Endodermal cell (in vitro differentiated cells): Measurements from ENCODE around the gene MYL9. TPM values are rescaled to one million over a fixed set of nuclear protein-coding genes. Genes with fewer than 3 reads are reported as not detected.

Experiments used
- DNase-seq: peaks from one replicate; pipeline ENCODE4 v3.0.0-alpha.2; 2017
- H3K27ac ChIP-seq: 2 replicates; pipeline ENCODE4 v1.5.1; 2013; ENCODE audit warnings: mild to moderate bottlenecking, low read depth, low read length, moderate library complexity
- H3K27me3 ChIP-seq: 2 replicates; pipeline ENCODE4 v1.6.1; 2013; ENCODE audit warnings: mild to moderate bottlenecking, low read length, moderate library complexity; ENCODE audit not compliant: insufficient read depth, control insufficient read depth, poor library complexity, severe bottlenecking
- H3K36me3 ChIP-seq: 2 replicates; pipeline ENCODE4 v1.7.0; 2013; ENCODE audit warnings: mild to moderate bottlenecking, low read length, moderate library complexity; ENCODE audit not compliant: control insufficient read depth, insufficient read depth
- H3K4me1 ChIP-seq: one replicate; pipeline ENCODE4 v1.7.0; 2013; ENCODE audit warnings: low read length; ENCODE audit not compliant: control insufficient read depth, insufficient read depth
- H3K4me3 ChIP-seq: 2 replicates; pipeline ENCODE4 v1.5.1; 2013; ENCODE audit warnings: mild to moderate bottlenecking, low read length, moderate library complexity
- H3K9ac ChIP-seq: 2 replicates; pipeline ENCODE4 v1.6.1; 2013; ENCODE audit warnings: mild to moderate bottlenecking, low read length, moderate library complexity; ENCODE audit not compliant: poor library complexity, severe bottlenecking; ENCODE audit errors: extremely low read depth
- H3K9me3 ChIP-seq: 2 replicates; pipeline ENCODE4 v1.6.1; 2013; ENCODE audit warnings: mild to moderate bottlenecking, low read length, moderate library complexity; ENCODE audit not compliant: control insufficient read depth
- H3K27ac Mint-ChIP-seq: 2 replicates; pipeline ENCODE4 v1.8.0; 2020; ENCODE audit warnings: mixed read lengths
- H3K27me3 Mint-ChIP-seq: 2 replicates; pipeline ENCODE4 v1.8.0; 2021; ENCODE audit warnings: mild to moderate bottlenecking, mixed read lengths; ENCODE audit not compliant: insufficient read depth
- H3K36me3 Mint-ChIP-seq: 2 replicates; pipeline ENCODE4 v1.8.0; 2020; ENCODE audit warnings: low read depth, mixed read lengths
- H3K4me1 Mint-ChIP-seq: 2 replicates; pipeline ENCODE4 v1.8.0; 2020; ENCODE audit warnings: mixed read lengths
- H3K4me3 Mint-ChIP-seq: 2 replicates; pipeline ENCODE4 v1.8.0; 2020; ENCODE audit warnings: mild to moderate bottlenecking, moderate library complexity, mixed read lengths
- H3K9me3 Mint-ChIP-seq: 2 replicates; pipeline ENCODE4 v1.8.0; 2020; ENCODE audit warnings: mild to moderate bottlenecking, mixed read lengths
- CTCF ChIP-seq: fragments of 200-600 bp; sonication (generic); conservative IDR thresholded peaks from 2 replicates; pipeline ENCODE4 v1.5.0; 2021; ENCODE audit warnings: antibody characterized with exemption, mild to moderate bottlenecking
- WGBS, 2 experiments: methylation state at CpG; one replicate each; pipeline versions ENCODE4 v1.1.5 to v1.1.7; 2013; ENCODE audit warnings: missing lambda C conversion rate in 2 of 2, mixed read lengths in 1 of 2; ENCODE audit not compliant: insufficient coverage in 1 of 2, insufficient read length in 1 of 2; 5-methylcytosine and 5-hydroxymethylcytosine counted together
- total RNA-seq, 2 donors: library from RNA; stranded (reverse); fragmentation: NEBNext Ultra II Directional in 1 of 2; extraction: Animal tissue kit (Norgen Biotek cat#: 25700) in 1 of 2; gene quantifications; 2 replicates in 1 of 2; 3 replicates in 1 of 2; pipeline ENCODE4 v1.2.1, GENCODE V29; 2021

The MYL9 gene
- total RNA-seq, 2 donors from 2014 or later = 264 to 284 TPM

- Mint-ChIP-seq H3K9me3 (no peaks in the 10 kb centered on the region), H3K36me3 (peaks cover 33% of the 10 kb centered on the region), H3K4me3 (no peak overlapping the region), H3K4me1 (peaks cover 15% of the 10 kb centered on the region), H3K27me3 (no peaks in the 10 kb centered on the region), H3K27ac (no peak overlapping the region)
- TF ChIP-seq CTCF = no peak
- peak; percentile 41 for DNase-seq
- H3K9me3 ChIP-seq = no peaks in the 10 kb centered on the region
- H3K4me3 ChIP-seq = no peak overlapping the region
- H3K36me3 ChIP-seq = peaks cover 56% of the 10 kb centered on the region
- 89 to 93% methylated on average over 9 to 12 of the region's 12 CpGs for WGBS, 2 experiments
- H3K27me3 ChIP-seq = no peaks in the 10 kb centered on the region
- no peak overlapping the region for H3K27ac ChIP-seq
- peaks cover 13% of the 10 kb centered on the region for H3K4me1 ChIP-seq
- H3K9ac ChIP-seq = no peak overlapping the region
These were observed 6.1 kb downstream of the MYL9 start for GRCh38 chr20:36547186-36548005.

- TF ChIP-seq CTCF = peak; percentile 75
- H3K4me1 Mint-ChIP-seq = peaks cover 9% of the 10 kb centered on the region
- Histone ChIP-seq H3K36me3 (peaks cover 52% of the 10 kb centered on the region), H3K4me1 (peaks cover 7% of the 10 kb centered on the region), H3K27me3 (no peaks in the 10 kb centered on the region), H3K9ac (no peak overlapping the region), H3K27ac (no peak overlapping the region), H3K9me3 (no peaks in the 10 kb centered on the region), H3K4me3 (no peak overlapping the region)
- WGBS, 2 experiments = 86 to 88% methylated on average over 3 to 12 of the region's 12 CpGs
- H3K27me3 Mint-ChIP-seq = no peaks in the 10 kb centered on the region
- H3K9me3 Mint-ChIP-seq = no peaks in the 10 kb centered on the region
- DNase-seq = peak; percentile 92
- no peak overlapping the region for H3K27ac Mint-ChIP-seq
- H3K4me3 Mint-ChIP-seq = no peak overlapping the region
- H3K36me3 Mint-ChIP-seq = peaks cover 33% of the 10 kb centered on the region
These were observed 6.6 kb downstream of the MYL9 start for GRCh38 chr20:36548006-36548315.

DNA sequence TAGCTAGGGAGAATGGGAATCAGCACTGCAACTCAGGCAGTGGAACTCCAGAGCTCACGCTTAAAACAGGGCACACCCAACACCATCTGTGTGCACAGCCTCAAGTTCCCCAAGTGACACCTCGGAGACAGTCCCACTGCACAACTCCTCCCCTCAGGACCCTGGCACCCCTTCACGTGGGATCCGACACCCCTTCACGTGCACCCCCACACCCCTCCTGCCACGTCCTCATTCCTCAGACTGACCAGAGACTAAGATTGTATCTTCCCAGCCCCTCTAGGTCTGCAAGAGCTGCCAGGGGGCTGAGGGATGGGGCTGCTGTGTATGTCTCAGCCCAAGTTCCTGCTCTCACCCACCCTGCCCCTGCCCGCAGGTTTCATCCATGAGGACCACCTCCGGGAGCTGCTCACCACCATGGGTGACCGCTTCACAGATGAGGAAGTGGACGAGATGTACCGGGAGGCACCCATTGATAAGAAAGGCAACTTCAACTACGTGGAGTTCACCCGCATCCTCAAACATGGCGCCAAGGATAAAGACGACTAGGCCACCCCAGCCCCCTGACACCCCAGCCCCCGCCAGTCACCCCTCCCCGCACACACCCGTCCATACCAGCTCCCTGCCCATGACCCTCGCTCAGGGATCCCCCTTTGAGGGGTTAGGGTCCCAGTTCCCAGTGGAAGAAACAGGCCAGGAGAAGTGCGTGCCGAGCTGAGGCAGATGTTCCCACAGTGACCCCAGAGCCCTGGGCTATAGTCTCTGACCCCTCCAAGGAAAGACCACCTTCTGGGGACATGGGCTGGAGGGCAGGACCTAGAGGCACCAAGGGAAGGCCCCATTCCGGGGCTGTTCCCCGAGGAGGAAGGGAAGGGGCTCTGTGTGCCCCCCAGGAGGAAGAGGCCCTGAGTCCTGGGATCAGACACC is 7.6 kb downstream of the MYL9 start:
- H3K4me3 ChIP-seq = no peak overlapping the region
- no peaks in the 10 kb centered on the region for H3K4me1 ChIP-seq
- Mint-ChIP-seq H3K27me3 (no peaks in the 10 kb centered on the region), H3K9me3 (no peaks in the 10 kb centered on the region), H3K4me3 (no peak overlapping the region), H3K4me1 (peaks cover 1% of the 10 kb centered on the region), H3K36me3 (peaks cover 34% of the 10 kb centered on the region), H3K27ac (no peak overlapping the region)
- H3K9me3 ChIP-seq = no peaks in the 10 kb centered on the region
- WGBS, 2 experiments = 96 to 98% methylated on average over 12 to 23 of the region's 23 CpGs
- no peaks in the 10 kb centered on the region for H3K27me3 ChIP-seq
- H3K9ac ChIP-seq = no peak overlapping the region
- no peak overlapping the region for H3K27ac ChIP-seq
- TF ChIP-seq CTCF = no peak
- H3K36me3 ChIP-seq = peaks cover 42% of the 10 kb centered on the region
- DNase-seq = no peak
